Fibroblast of pulmonary artery (primary cell): ENCODE measurements around the gene RPL36.

Experiments used
- DNase-seq: peaks from one replicate; pipeline ENCODE4 v3.0.0-alpha.2; 2010; ENCODE audit warnings: low read depth
- H3K4me3 ChIP-seq: replicated peaks from 2 replicates; pipeline ENCODE4 v1.5.1; 2011; ENCODE audit warnings: low read depth, mild to moderate bottlenecking, control low read depth, low read length, moderate library complexity
- TF ChIP-seq, protein P1 (sequence below): IDR thresholded peaks from 2 replicates; pipeline ENCODE4 v1.5.1; 2011; ENCODE audit warnings: mild to moderate bottlenecking, control low read depth, low read length, inconsistent platforms; ENCODE audit errors: missing control alignments

Gene RPL36

DNA sequence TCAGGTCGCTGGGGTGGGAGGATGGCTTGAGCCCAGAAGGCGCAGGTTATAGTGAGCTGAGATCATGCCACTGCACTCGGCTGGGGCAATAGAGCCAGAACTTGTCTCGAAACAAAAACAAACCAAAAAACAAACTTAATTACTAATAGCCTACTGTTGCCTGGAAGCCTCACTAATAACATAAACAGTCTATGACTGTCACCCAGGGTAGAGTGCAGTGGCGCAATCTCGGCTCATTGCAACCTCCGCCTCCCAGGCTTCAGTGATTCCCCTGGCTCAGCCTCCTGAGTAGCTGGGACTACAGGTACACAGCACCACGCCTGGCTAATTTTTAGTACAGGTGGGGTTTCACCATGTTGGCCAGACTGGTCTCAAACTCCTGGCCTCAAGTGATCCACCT, 48.3 kb downstream of the RPL36 start:
- DNase-seq, result peak; percentile 11
- no peak overlapping the region for H3K4me3 ChIP-seq
- TF ChIP-seq, protein P1, sequence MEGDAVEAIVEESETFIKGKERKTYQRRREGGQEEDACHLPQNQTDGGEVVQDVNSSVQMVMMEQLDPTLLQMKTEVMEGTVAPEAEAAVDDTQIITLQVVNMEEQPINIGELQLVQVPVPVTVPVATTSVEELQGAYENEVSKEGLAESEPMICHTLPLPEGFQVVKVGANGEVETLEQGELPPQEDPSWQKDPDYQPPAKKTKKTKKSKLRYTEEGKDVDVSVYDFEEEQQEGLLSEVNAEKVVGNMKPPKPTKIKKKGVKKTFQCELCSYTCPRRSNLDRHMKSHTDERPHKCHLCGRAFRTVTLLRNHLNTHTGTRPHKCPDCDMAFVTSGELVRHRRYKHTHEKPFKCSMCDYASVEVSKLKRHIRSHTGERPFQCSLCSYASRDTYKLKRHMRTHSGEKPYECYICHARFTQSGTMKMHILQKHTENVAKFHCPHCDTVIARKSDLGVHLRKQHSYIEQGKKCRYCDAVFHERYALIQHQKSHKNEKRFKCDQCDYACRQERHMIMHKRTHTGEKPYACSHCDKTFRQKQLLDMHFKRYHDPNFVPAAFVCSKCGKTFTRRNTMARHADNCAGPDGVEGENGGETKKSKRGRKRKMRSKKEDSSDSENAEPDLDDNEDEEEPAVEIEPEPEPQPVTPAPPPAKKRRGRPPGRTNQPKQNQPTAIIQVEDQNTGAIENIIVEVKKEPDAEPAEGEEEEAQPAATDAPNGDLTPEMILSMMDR, result no peak
